ENCODE results near the gene SDHAF4.

DNA sequence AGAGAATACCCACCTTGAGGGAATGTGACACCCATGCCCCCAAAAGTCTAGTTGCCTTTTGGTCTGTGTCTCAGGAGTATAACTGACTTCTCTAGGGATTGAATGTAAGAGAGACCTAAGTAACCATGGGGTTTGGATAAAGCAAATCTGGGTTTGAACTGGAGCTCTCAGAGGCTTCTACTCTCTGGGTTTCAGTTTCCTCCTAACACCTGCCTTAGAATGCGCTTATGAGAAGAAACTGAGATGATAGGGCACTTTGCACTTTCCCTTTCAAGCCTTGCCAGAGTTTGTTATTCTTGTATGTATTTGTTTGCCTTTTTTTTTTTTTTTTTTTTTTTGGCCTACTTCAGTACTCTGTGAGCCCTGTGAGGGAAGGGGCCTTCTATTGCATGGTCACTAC is 19.4 kb downstream of the SDHAF4 start:
- TF ChIP-seq, protein P1, sequence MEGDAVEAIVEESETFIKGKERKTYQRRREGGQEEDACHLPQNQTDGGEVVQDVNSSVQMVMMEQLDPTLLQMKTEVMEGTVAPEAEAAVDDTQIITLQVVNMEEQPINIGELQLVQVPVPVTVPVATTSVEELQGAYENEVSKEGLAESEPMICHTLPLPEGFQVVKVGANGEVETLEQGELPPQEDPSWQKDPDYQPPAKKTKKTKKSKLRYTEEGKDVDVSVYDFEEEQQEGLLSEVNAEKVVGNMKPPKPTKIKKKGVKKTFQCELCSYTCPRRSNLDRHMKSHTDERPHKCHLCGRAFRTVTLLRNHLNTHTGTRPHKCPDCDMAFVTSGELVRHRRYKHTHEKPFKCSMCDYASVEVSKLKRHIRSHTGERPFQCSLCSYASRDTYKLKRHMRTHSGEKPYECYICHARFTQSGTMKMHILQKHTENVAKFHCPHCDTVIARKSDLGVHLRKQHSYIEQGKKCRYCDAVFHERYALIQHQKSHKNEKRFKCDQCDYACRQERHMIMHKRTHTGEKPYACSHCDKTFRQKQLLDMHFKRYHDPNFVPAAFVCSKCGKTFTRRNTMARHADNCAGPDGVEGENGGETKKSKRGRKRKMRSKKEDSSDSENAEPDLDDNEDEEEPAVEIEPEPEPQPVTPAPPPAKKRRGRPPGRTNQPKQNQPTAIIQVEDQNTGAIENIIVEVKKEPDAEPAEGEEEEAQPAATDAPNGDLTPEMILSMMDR (IDR thresholded peaks at IDR 0.05), result no peak
- TF ChIP-seq POLR2A (IDR thresholded peaks at IDR 0.05), result no peak

All from esophagus squamous epithelium (tissue), 4 donors.